H9 (cell line): Measurements from ENCODE around the gene AKR1E2. TPM values are rescaled to one million over a fixed set of nuclear protein-coding genes. Genes with fewer than 3 reads are reported as not detected.

Source experiments
- DNase-seq: peaks from one replicate; pipeline ENCODE4 v3.0.0-alpha.2; 2017
- H2AFZ ChIP-seq: one replicate; pipeline ENCODE4 v1.6.1; 2013; ENCODE audit warnings: mild to moderate bottlenecking, low read length, control low read depth, moderate library complexity
- H2AK5ac ChIP-seq: 2 replicates; pipeline ENCODE4 v1.6.1; 2013; ENCODE audit warnings: low read length, control low read depth, mixed read lengths; ENCODE audit not compliant: insufficient read length
- H2BK120ac ChIP-seq: one replicate; pipeline ENCODE4 v1.6.1; 2013; ENCODE audit warnings: low read depth, mild to moderate bottlenecking, low read length, control low read depth, inconsistent platforms; ENCODE audit not compliant: poor library complexity, severe bottlenecking
- H2BK12ac ChIP-seq: 2 replicates; pipeline ENCODE4 v1.6.1; 2013; ENCODE audit warnings: low read length, control low read depth, mixed read lengths, low read depth; ENCODE audit not compliant: insufficient read length
- H2BK15ac ChIP-seq: 2 replicates; pipeline ENCODE4 v1.6.1; 2013; ENCODE audit warnings: low read depth, low read length, control low read depth
- H2BK20ac ChIP-seq: one replicate; pipeline ENCODE4 v1.6.1; 2013; ENCODE audit warnings: low read depth, mild to moderate bottlenecking, low read length, control low read depth, inconsistent platforms; ENCODE audit not compliant: poor library complexity, severe bottlenecking
- H2BK5ac ChIP-seq: 2 replicates; pipeline ENCODE4 v1.6.1; 2013; ENCODE audit warnings: low read length, control low read depth, mixed read lengths; ENCODE audit not compliant: insufficient read length
- H3K14ac ChIP-seq: 2 replicates; pipeline ENCODE4 v1.6.1; 2013; ENCODE audit warnings: low read length, control low read depth; ENCODE audit not compliant: insufficient read depth
- H3K18ac ChIP-seq: 2 replicates; pipeline ENCODE4 v1.6.1; 2013; ENCODE audit warnings: low read depth, mild to moderate bottlenecking, mixed read lengths, low read length, control low read depth; ENCODE audit not compliant: insufficient read length
- H3K23ac ChIP-seq: 2 replicates; pipeline ENCODE4 v1.6.1; 2013; ENCODE audit warnings: low read length, control low read depth, mixed read lengths, low read depth; ENCODE audit not compliant: insufficient read length
- H3K23me2 ChIP-seq: 2 replicates; pipeline ENCODE4 v1.6.1; 2013; ENCODE audit warnings: low read depth, mild to moderate bottlenecking, mixed read lengths, low read length, control low read depth; ENCODE audit not compliant: insufficient read length, poor library complexity, severe bottlenecking
- H3K27ac ChIP-seq: 2 replicates; pipeline ENCODE4 v1.5.1; 2013; ENCODE audit warnings: low read length, control low read depth, mixed read lengths, low read depth; ENCODE audit not compliant: insufficient read length
- H3K27me3 ChIP-seq: 2 replicates; pipeline ENCODE4 v1.6.1; 2013; ENCODE audit warnings: low read length, control low read depth, inconsistent platforms; ENCODE audit not compliant: insufficient read depth
- H3K4ac ChIP-seq: 2 replicates; pipeline ENCODE4 v1.6.1; 2013; ENCODE audit warnings: low read depth, mild to moderate bottlenecking, control low read depth, inconsistent platforms, low read length, moderate library complexity
- H3K4me1 ChIP-seq: 2 replicates; pipeline ENCODE4 v1.6.1; 2013; ENCODE audit warnings: low read length, control low read depth, inconsistent platforms; ENCODE audit not compliant: insufficient read depth
- H3K4me2 ChIP-seq: 2 replicates; pipeline ENCODE4 v1.6.1; 2013; ENCODE audit warnings: low read length, control low read depth, mixed read lengths; ENCODE audit not compliant: insufficient read length, insufficient read depth
- H3K56ac ChIP-seq: 2 replicates; pipeline ENCODE4 v1.6.1; 2013; ENCODE audit warnings: low read depth, mild to moderate bottlenecking, mixed read lengths, low read length, control low read depth; ENCODE audit not compliant: insufficient read length
- H3K79me1 ChIP-seq: 2 replicates; pipeline ENCODE4 v1.6.1; 2013; ENCODE audit warnings: low read depth, mild to moderate bottlenecking, moderate library complexity, low read length, control low read depth, inconsistent platforms; ENCODE audit not compliant: insufficient read depth, poor library complexity, severe bottlenecking
- H3K79me2 ChIP-seq: 2 replicates; pipeline ENCODE4 v1.6.1; 2013; ENCODE audit warnings: low read length, control low read depth, inconsistent platforms; ENCODE audit not compliant: insufficient read depth
- H3K9ac ChIP-seq: 2 replicates; pipeline ENCODE4 v1.6.1; 2013; ENCODE audit warnings: low read length, control low read depth, mixed read lengths; ENCODE audit not compliant: insufficient read length; ENCODE audit errors: extremely low read depth
- H3K9me3 ChIP-seq: one replicate; pipeline ENCODE4 v1.6.1; 2013; ENCODE audit warnings: low read depth, low read length, inconsistent platforms; ENCODE audit not compliant: control insufficient read depth
- H3T11ph ChIP-seq: one replicate; pipeline ENCODE4 v1.6.1; 2013; ENCODE audit warnings: mild to moderate bottlenecking, low read length, control low read depth, inconsistent platforms
- H4K20me1 ChIP-seq: one replicate; pipeline ENCODE4 v1.6.1; 2013; ENCODE audit not compliant: control insufficient read depth, insufficient read length, insufficient read depth
- H4K5ac ChIP-seq: 2 replicates; pipeline ENCODE4 v1.6.1; 2013; ENCODE audit warnings: low read depth, mild to moderate bottlenecking, mixed read lengths, low read length, control low read depth; ENCODE audit not compliant: insufficient read length
- H4K8ac ChIP-seq: replicated peaks from 2 replicates; pipeline ENCODE4 v1.6.1; 2013; ENCODE audit warnings: low read length, control low read depth, mixed read lengths, low read depth; ENCODE audit not compliant: insufficient read length
- H4K91ac ChIP-seq: 2 replicates; pipeline ENCODE4 v1.6.1; 2013; ENCODE audit warnings: low read depth, mild to moderate bottlenecking, moderate library complexity, mixed read lengths, low read length, control low read depth; ENCODE audit not compliant: insufficient read length
- H3K27ac Mint-ChIP-seq, 3 experiments: 2 replicates in 2 of 3; 3 replicates in 1 of 3; pipeline ENCODE4 v1.8.0; 2020 to 2021; ENCODE audit warnings: mixed read lengths in 3 of 3, mild to moderate bottlenecking in 1 of 3, moderate library complexity in 1 of 3
- H3K27me3 Mint-ChIP-seq: 2 replicates; pipeline ENCODE4 v1.8.0; 2021; ENCODE audit warnings: low read depth, mild to moderate bottlenecking, moderate library complexity, mixed read lengths
- H3K36me3 Mint-ChIP-seq, 3 experiments: 2 replicates in 2 of 3; 3 replicates in 1 of 3; pipeline ENCODE4 v1.8.0; 2020 to 2021; ENCODE audit warnings: low read depth in 3 of 3, mixed read lengths in 3 of 3; ENCODE audit not compliant: insufficient read depth in 1 of 3
- H3K4me1 Mint-ChIP-seq, 2 experiments: 2 replicates each; pipeline ENCODE4 v1.8.0; 2020; ENCODE audit warnings: mixed read lengths in 2 of 2
- H3K4me3 Mint-ChIP-seq, 2 experiments: 2 replicates in 1 of 2; 3 replicates in 1 of 2; pipeline ENCODE4 v1.8.0; 2020 to 2021; ENCODE audit warnings: mild to moderate bottlenecking in 2 of 2, mixed read lengths in 2 of 2, moderate library complexity in 1 of 2
- H3K9me3 Mint-ChIP-seq, 2 experiments: 2 replicates in 1 of 2; 3 replicates in 1 of 2; pipeline ENCODE4 v1.8.0; 2020; ENCODE audit warnings: mild to moderate bottlenecking in 2 of 2, mixed read lengths in 2 of 2, moderate library complexity in 1 of 2
- CTCF ChIP-seq: fragments of 200-600 bp; sonication (generic); conservative IDR thresholded peaks from 3 replicates; pipeline ENCODE4 v1.8.0; 2021; ENCODE audit warnings: antibody characterized with exemption, mild to moderate bottlenecking
- WGBS: extraction: QIAGEN DNeasy Blood & Tissue Kit; methylation state at CpG from one replicate; pipeline ENCODE4 v1.1.7; 2013; ENCODE audit warnings: missing lambda C conversion rate, low lambda C conversion rate, mixed read lengths; ENCODE audit not compliant: insufficient read length; ENCODE audit errors: extremely low coverage; 5-methylcytosine and 5-hydroxymethylcytosine counted together
- total RNA-seq: library from RNA; stranded (reverse); gene quantifications from 2 replicates; pipeline ENCODE4 v1.2.1, GENCODE V29; 2021

Gene AKR1E2
- total RNA-seq, 1 experiment from 2014 or later: 2.2 TPM

- WGBS: no CpG with 5 or more reads among the region's 5 CpGs
- H3K4ac ChIP-seq: no peak overlapping the region
- no peak overlapping the region for H2BK12ac ChIP-seq
- H3K23me2 ChIP-seq: no peaks in the 10 kb centered on the region
- Mint-ChIP-seq H3K4me1 (no peaks in the 10 kb centered on the region), H3K27me3 (peaks cover 4% of the 10 kb centered on the region; the same call in 1 of the 2 replicates), H3K27ac (no peak overlapping the region), H3K36me3 (peaks cover 0 to 3% (median 0%) of the 10 kb centered on the region in 3 experiments; a peak in 4 of 7 replicates), H3K9me3 (peaks cover 6 to 48% of the 10 kb centered on the region in 2 experiments; a peak in 3 of 5 replicates), H3K4me3 (no peak overlapping the region)
- H4K91ac ChIP-seq: no peak overlapping the region
- no peaks in the 10 kb centered on the region for H3K79me2 ChIP-seq
- no peak overlapping the region for H2BK5ac ChIP-seq
- no peak overlapping the region for H3K4me2 ChIP-seq
- no peak overlapping the region for H3K14ac ChIP-seq
- no peaks in the 10 kb centered on the region for H3K9me3 ChIP-seq
- no peak overlapping the region for H2AK5ac ChIP-seq
- H2AFZ ChIP-seq: no peak overlapping the region
- no peak overlapping the region for H3K18ac ChIP-seq
- no peak overlapping the region for H3T11ph ChIP-seq
- no peak overlapping the region for H2BK20ac ChIP-seq
- H3K79me1 ChIP-seq: no peaks in the 10 kb centered on the region
- no peak overlapping the region for H2BK120ac ChIP-seq
- H3K9ac ChIP-seq: no peak overlapping the region
- no peak overlapping the region for H4K5ac ChIP-seq
- no peak for DNase-seq
- TF ChIP-seq CTCF: no peak
- H3K56ac ChIP-seq: no peak overlapping the region
- no peaks in the 10 kb centered on the region for H3K27me3 ChIP-seq
- H4K8ac ChIP-seq: no peak overlapping the region
- H4K20me1 ChIP-seq: no peaks in the 10 kb centered on the region
- H3K4me1 ChIP-seq: no peaks in the 10 kb centered on the region
- no peak overlapping the region for H2BK15ac ChIP-seq
- H3K27ac ChIP-seq: no peak overlapping the region
- no peak overlapping the region for H3K23ac ChIP-seq
Observed at GRCh38 chr10:4888236-4888635, 62.2 kb downstream of the AKR1E2 start.
